Measurements from ENCODE around the gene UBL4B. TPM values are rescaled to one million over a fixed set of nuclear protein-coding genes. Genes with fewer than 3 reads are reported as not detected.

Gene UBL4B
- total and polyA plus RNA-seq, 2 experiments from 2014 or later = 0.09 TPM; not detected in 1

DNA sequence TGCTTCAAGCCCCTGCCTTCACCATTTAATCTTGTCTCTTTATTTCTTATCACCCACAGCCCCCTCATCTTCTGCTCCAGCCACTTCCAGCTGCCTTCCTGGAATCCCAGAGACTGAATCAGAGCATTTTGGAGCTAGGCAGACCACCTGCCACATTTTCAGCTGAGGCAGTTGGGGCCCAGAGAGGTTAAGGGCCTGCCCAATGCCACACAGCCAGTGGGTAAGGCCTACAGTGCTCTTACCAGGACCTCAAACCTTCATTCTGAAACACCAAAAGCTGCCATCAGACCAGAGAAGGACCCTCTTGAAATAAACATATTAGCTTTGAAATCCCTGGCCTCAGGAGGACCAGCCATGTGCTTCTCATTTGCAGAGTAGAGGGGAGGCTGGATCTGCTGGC lies 20.4 kb downstream of the UBL4B start:
- DNase-seq (ENCODE audit: low read depth in 1 of 2, low spot score in 1 of 2) = no peak
- H3K4me3 ChIP-seq = no peak overlapping the region
- no peaks in the 10 kb centered on the region for H3K9me3 ChIP-seq (ENCODE audit: low read depth)
- peaks cover 22% of the 10 kb centered on the region for H3K4me1 ChIP-seq (ENCODE audit: low read depth)
- peaks cover 18% of the 10 kb centered on the region for H3K27me3 ChIP-seq
- no peaks in the 10 kb centered on the region for H3K36me3 ChIP-seq
- H3K27ac ChIP-seq = no peak overlapping the region
- no peak for TF ChIP-seq CTCF (IDR thresholded peaks at IDR 0.05; ENCODE audit: low read depth, low read length)

- Histone ChIP-seq H3K9me3 (ENCODE audit: low read depth) (no peaks in the 10 kb centered on the region), H3K27ac (no peak overlapping the region), H3K36me3 (no peaks in the 10 kb centered on the region), H3K4me1 (ENCODE audit: low read depth) (peaks cover 23% of the 10 kb centered on the region), H3K4me3 (no peak overlapping the region), H3K27me3 (peaks cover 18% of the 10 kb centered on the region)
- no peak for TF ChIP-seq CTCF (IDR thresholded peaks at IDR 0.05; ENCODE audit: low read depth, low read length)
- DNase-seq (ENCODE audit: low read depth in 1 of 2, low spot score in 1 of 2) = no peak
Measured at GRCh38 chr1:110133436-110133835, 21.2 kb downstream of the UBL4B start.

DNA sequence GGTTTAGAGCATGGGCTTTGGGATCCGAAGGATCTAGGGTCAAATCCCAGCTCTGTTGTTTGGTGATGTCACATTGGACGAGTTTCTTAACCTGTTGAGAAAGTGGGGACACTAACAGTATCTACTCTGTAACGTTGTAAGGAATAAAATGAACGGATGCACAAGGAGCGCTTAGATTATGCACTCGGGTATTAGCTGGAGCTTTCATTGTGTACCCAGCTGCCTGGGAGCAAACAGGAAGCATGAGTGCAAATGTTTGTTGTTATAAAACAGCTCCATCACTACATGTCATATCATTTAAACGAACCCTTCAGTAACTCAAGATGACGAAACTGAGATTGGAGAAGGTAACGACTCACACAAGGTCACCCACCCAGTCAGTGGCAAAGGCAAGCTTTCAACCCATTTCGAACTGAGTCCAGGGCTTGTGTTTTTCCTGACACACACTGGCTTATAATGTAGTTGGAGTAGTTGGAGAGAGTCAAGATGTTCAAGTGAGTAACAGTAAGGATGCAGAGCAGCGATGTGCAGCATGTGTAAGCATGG lies 21.9 kb downstream of the UBL4B start:
- H3K27me3 ChIP-seq = peaks cover 17% of the 10 kb centered on the region
- no peak for DNase-seq (ENCODE audit: low read depth in 1 of 2, low spot score in 1 of 2)
- peaks cover 23% of the 10 kb centered on the region for H3K4me1 ChIP-seq (ENCODE audit: low read depth)

DNA sequence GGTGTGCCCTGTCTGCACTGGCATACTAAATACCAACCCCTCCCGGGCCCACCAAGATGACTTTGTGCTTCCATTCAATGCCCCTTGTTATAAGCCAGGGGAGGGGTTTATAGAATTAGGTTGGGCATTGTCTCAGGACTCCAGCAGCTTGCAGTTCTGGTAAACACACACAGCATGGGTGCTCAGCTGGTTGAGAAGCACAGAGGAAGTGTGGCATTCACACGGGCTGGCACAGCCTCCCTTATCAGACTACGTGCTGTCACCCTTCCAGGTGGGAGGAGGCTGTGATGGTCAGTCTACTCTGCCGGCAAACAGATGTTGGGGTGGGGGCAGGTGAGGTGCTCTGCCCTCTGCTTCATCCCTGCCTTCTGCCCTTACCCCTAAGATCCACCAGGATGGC lies 23.0 kb downstream of the UBL4B start:
- DNase-seq (ENCODE audit: low read depth in 1 of 2, low spot score in 1 of 2) = no peak
- Histone ChIP-seq H3K36me3 (no peaks in the 10 kb centered on the region), H3K4me3 (no peak overlapping the region), H3K4me1 (ENCODE audit: low read depth) (peaks cover 23% of the 10 kb centered on the region), H3K9me3 (ENCODE audit: low read depth) (no peaks in the 10 kb centered on the region), H3K27me3 (peaks cover 11% of the 10 kb centered on the region), H3K27ac (no peak overlapping the region)
- TF ChIP-seq CTCF (IDR thresholded peaks at IDR 0.05; ENCODE audit: low read depth, low read length) = no peak

More for the DNA sequence above, 21.9 kb downstream of the UBL4B start:
- no peaks in the 10 kb centered on the region for H3K9me3 ChIP-seq (ENCODE audit: low read depth)
- no peak for TF ChIP-seq CTCF (IDR thresholded peaks at IDR 0.05; ENCODE audit: low read depth, low read length)
- H3K27ac ChIP-seq = no peak overlapping the region
- H3K4me3 ChIP-seq = no peak overlapping the region
- no peaks in the 10 kb centered on the region for H3K36me3 ChIP-seq

GRCh38 chr1:110135666-110136065 lies 23.4 kb downstream of the UBL4B start:
- peaks cover 8% of the 10 kb centered on the region for H3K27me3 ChIP-seq
- no peak for TF ChIP-seq CTCF (IDR thresholded peaks at IDR 0.05; ENCODE audit: low read depth, low read length)

More at GRCh38 chr1:110135666-110136065, 23.4 kb downstream of the UBL4B start:
- no peak overlapping the region for H3K27ac ChIP-seq
- H3K4me3 ChIP-seq = no peak overlapping the region
- no peaks in the 10 kb centered on the region for H3K9me3 ChIP-seq (ENCODE audit: low read depth)
- peaks cover 23% of the 10 kb centered on the region for H3K4me1 ChIP-seq (ENCODE audit: low read depth)
- no peak for DNase-seq (ENCODE audit: low read depth in 1 of 2, low spot score in 1 of 2)
- no peaks in the 10 kb centered on the region for H3K36me3 ChIP-seq

All from cardiac muscle cell (in vitro differentiated cells and primary cell).